Thyroid gland (tissue), 4 donors: Measurements from ENCODE around the gene METTL25. TPM values are rescaled to one million over a fixed set of nuclear protein-coding genes. Genes with fewer than 3 reads are reported as not detected.

Experiments
- DNase-seq, 2 donors: peaks; one replicate each; pipeline ENCODE4 v3.0.0-alpha.2; 2019
- H3K27ac ChIP-seq, 3 donors: fragments of 200-600 bp; sonication (generic); 1 replicate in 2 of 3; 2 replicates in 1 of 3; pipeline ENCODE4 v1.5.1; 2016 to 2019; ENCODE audit warnings: mild to moderate bottlenecking in 1 of 3, moderate library complexity in 1 of 3
- H3K27me3 ChIP-seq: fragments of 200-600 bp; sonication (generic); one replicate; pipeline ENCODE4 v1.5.1; 2019
- H3K36me3 ChIP-seq, 2 donors: fragments of 200-600 bp; sonication (generic); one replicate each; pipeline ENCODE4 v1.5.1; 2016 to 2019
- H3K4me1 ChIP-seq, 2 donors: fragments of 200-600 bp; sonication (generic); one replicate each; pipeline ENCODE4 v1.5.1; 2017 to 2019
- H3K4me3 ChIP-seq, 3 donors: fragments of 200-600 bp; sonication (generic); replicated peaks in 1 of 3; 1 replicate in 2 of 3; 2 replicates in 1 of 3; pipeline ENCODE4 v1.5.1; 2016; ENCODE audit warnings: mild to moderate bottlenecking in 1 of 3
- H3K9me3 ChIP-seq: fragments of 200-600 bp; sonication (generic); one replicate; pipeline ENCODE4 v1.5.1; 2017
- CTCF ChIP-seq, 6 experiments: fragments of 200-600 bp in 3 of 6; fragments of 450-650 bp in 3 of 6; sonication (generic) in 3 of 6; IDR thresholded peaks; one replicate each; pipeline ENCODE4 v1.5.1; 2016 to 2019; ENCODE audit warnings: antibody characterized with exemption in 6 of 6, mild to moderate bottlenecking in 2 of 6, inconsistent platforms in 1 of 6, moderate library complexity in 1 of 6
- POLR2A ChIP-seq, 2 donors: fragments of 450-650 bp; IDR thresholded peaks; one replicate each; pipeline ENCODE4 v1.6.1; 2017; ENCODE audit warnings: antibody characterized with exemption in 2 of 2, mild to moderate bottlenecking in 2 of 2, moderate library complexity in 1 of 2
- WGBS, 2 donors: methylation state at CpG; one replicate each; pipeline ENCODE4 v1.1.5; 2017; 5-methylcytosine and 5-hydroxymethylcytosine counted together
- intact Hi-C: fragments of 100-400 bp; cut with DNase I; formaldehyde crosslinking; loops from one replicate; pipeline ENCODE4 v1.15.1; 2023
- total RNA-seq, 4 donors: library from RNA; depleted of rRNA; stranded (reverse); fragments of >200 nt; gene quantifications; one replicate each; pipeline ENCODE4 v1.2.3, GENCODE V29; 2016

METTL25 gene
- total RNA-seq, 4 donors from 2014 or later: 40.2 to 58.4 (median 49.3) TPM

GRCh38 chr12:82400819-82401218 lies 42.5 kb downstream of the METTL25 start:
- H3K9me3 ChIP-seq: no peaks in the 10 kb centered on the region
- intact Hi-C loops: no loop called here
- WGBS, 2 donors: 86 to 88% methylated on average over 2 of the region's 2 CpGs
- H3K27me3 ChIP-seq: no peaks in the 10 kb centered on the region
- H3K36me3 ChIP-seq: no peaks in the 10 kb centered on the region
- H3K4me1 ChIP-seq: no peaks in the 10 kb centered on the region
- no peak overlapping the region for H3K4me3 ChIP-seq
- H3K27ac ChIP-seq: no peak overlapping the region
- no peak for DNase-seq
- TF ChIP-seq POLR2A (IDR thresholded peaks at IDR 0.05): no peak
- no peak for TF ChIP-seq CTCF (IDR thresholded peaks at IDR 0.05)

GRCh38 chr12:82406651-82407050 lies 48.3 kb downstream of the METTL25 start:
- H3K4me3 ChIP-seq: no peak overlapping the region
- no peak overlapping the region for H3K27ac ChIP-seq
- H3K9me3 ChIP-seq: no peaks in the 10 kb centered on the region
- no peaks in the 10 kb centered on the region for H3K36me3 ChIP-seq
- no peak for TF ChIP-seq CTCF (IDR thresholded peaks at IDR 0.05)
- TF ChIP-seq POLR2A (IDR thresholded peaks at IDR 0.05): no peak
- intact Hi-C loops: no loop called here
- H3K4me1 ChIP-seq: no peaks in the 10 kb centered on the region
- DNase-seq: no peak
- 88 to 92% methylated on average over 1 of the region's 1 CpG for WGBS, 2 donors
- no peaks in the 10 kb centered on the region for H3K27me3 ChIP-seq

GRCh38 chr12:82407481-82407880 lies 49.2 kb downstream of the METTL25 start:
- DNase-seq: no peak
- H3K36me3 ChIP-seq: no peaks in the 10 kb centered on the region
- no peaks in the 10 kb centered on the region for H3K4me1 ChIP-seq
- no peaks in the 10 kb centered on the region for H3K27me3 ChIP-seq
- H3K4me3 ChIP-seq: no peak overlapping the region
- WGBS, 2 donors: 83 to 84% methylated on average over 5 of the region's 5 CpGs
- H3K9me3 ChIP-seq: no peaks in the 10 kb centered on the region
- H3K27ac ChIP-seq: no peak overlapping the region
- TF ChIP-seq CTCF (IDR thresholded peaks at IDR 0.05): no peak
- TF ChIP-seq POLR2A (IDR thresholded peaks at IDR 0.05): no peak
- intact Hi-C loops: no loop called here

GRCh38 chr12:82408844-82409243 lies 50.5 kb downstream of the METTL25 start:
- Histone ChIP-seq H3K27ac (no peak overlapping the region), H3K4me1 (no peaks in the 10 kb centered on the region), H3K27me3 (no peaks in the 10 kb centered on the region), H3K9me3 (no peaks in the 10 kb centered on the region), H3K36me3 (no peaks in the 10 kb centered on the region), H3K4me3 (no peak overlapping the region)
- no peak for TF ChIP-seq CTCF (IDR thresholded peaks at IDR 0.05)
- TF ChIP-seq POLR2A (IDR thresholded peaks at IDR 0.05): no peak
- WGBS, 2 donors: 98% methylated on average over 1 of the region's 1 CpG
- intact Hi-C loops: no loop called here
- DNase-seq: no peak

GRCh38 chr12:82411546-82412230 lies 53.4 kb downstream of the METTL25 start:
- no peak for TF ChIP-seq POLR2A (IDR thresholded peaks at IDR 0.05)
- TF ChIP-seq CTCF (IDR thresholded peaks at IDR 0.05): no peak
- Histone ChIP-seq H3K36me3 (no peaks in the 10 kb centered on the region), H3K9me3 (no peaks in the 10 kb centered on the region), H3K27ac (no peak overlapping the region), H3K4me3 (no peak overlapping the region), H3K27me3 (no peaks in the 10 kb centered on the region), H3K4me1 (no peaks in the 10 kb centered on the region)
- intact Hi-C loops: no loop called here
- WGBS, 2 donors: 92 to 94% methylated on average over 4 of the region's 4 CpGs
- no peak for DNase-seq
